ENCODE measurements around the gene GMIP.

DNA sequence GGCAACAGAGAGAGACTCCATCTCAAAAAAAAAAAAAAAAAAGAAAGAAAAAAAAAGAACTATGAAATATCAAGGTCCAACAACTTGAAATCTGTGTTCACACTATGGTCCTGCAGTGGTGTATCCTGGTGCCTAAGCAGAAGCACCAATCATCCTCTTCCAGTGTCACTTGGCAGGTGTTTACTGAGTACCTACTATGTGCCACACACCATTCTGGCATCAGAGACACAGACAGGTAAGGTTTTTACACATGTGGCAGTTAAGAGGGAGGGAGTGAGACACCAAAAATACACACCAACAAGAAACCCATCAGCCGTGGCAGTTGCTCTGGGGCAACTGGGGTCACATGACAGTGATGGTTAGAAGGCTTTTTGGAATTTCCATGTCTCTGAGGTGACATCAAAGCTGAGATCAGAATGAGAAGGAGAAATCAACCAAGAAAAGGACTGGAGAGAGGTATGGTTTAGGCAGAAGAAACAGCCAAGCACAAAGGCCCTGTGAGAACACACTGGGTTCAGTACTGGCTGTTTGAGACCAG is 42.6 kb downstream of the GMIP start:
- TF ChIP-seq, protein P1, sequence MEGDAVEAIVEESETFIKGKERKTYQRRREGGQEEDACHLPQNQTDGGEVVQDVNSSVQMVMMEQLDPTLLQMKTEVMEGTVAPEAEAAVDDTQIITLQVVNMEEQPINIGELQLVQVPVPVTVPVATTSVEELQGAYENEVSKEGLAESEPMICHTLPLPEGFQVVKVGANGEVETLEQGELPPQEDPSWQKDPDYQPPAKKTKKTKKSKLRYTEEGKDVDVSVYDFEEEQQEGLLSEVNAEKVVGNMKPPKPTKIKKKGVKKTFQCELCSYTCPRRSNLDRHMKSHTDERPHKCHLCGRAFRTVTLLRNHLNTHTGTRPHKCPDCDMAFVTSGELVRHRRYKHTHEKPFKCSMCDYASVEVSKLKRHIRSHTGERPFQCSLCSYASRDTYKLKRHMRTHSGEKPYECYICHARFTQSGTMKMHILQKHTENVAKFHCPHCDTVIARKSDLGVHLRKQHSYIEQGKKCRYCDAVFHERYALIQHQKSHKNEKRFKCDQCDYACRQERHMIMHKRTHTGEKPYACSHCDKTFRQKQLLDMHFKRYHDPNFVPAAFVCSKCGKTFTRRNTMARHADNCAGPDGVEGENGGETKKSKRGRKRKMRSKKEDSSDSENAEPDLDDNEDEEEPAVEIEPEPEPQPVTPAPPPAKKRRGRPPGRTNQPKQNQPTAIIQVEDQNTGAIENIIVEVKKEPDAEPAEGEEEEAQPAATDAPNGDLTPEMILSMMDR (IDR thresholded peaks at IDR 0.05), result no peak
- TF ChIP-seq POLR2AphosphoS5 (IDR thresholded peaks at IDR 0.05; ENCODE audit: low read depth, low read length), result no peak
- TF ChIP-seq SIN3A (IDR thresholded peaks at IDR 0.05; ENCODE audit: borderline replicate concordance, insufficient read depth, low read depth, low read length), result no peak

Measured in Panc1 (cell line).